OCI-LY1 (cell line): ENCODE data around the gene ZSCAN31.

ENCODE experiments used
- H2AFZ ChIP-seq: fragments of 200-600 bp; sonication (generic), shearing (Covaris generic); 2 replicates; pipeline ENCODE4 v1.6.0; 2014; ENCODE audit warnings: antibody characterized with exemption, mild to moderate bottlenecking, low read length
- H3F3A ChIP-seq: fragments of 200-600 bp; sonication (generic), shearing (Covaris generic); 2 replicates; pipeline ENCODE4 v1.6.0; 2014; ENCODE audit warnings: mild to moderate bottlenecking, antibody characterized with exemption, low read length, moderate library complexity; ENCODE audit not compliant: insufficient read depth
- H3K27ac ChIP-seq: fragments of 200-600 bp; sonication (generic); 2 replicates; pipeline ENCODE4 v1.5.1; 2014; ENCODE audit warnings: low read length, mixed run types, mild to moderate bottlenecking, low read depth; ENCODE audit not compliant: poor library complexity, severe bottlenecking
- H3K27me3 ChIP-seq: fragments of 200-600 bp; sonication (generic); 2 replicates; pipeline ENCODE4 v1.6.0; 2014; ENCODE audit warnings: antibody characterized with exemption, mild to moderate bottlenecking, low read length, moderate library complexity; ENCODE audit not compliant: insufficient read depth
- H3K36me3 ChIP-seq: fragments of 200-600 bp; sonication (generic); 2 replicates; pipeline ENCODE4 v1.6.1; 2014; ENCODE audit warnings: mild to moderate bottlenecking, antibody characterized with exemption, low read length, moderate library complexity, mixed read lengths; ENCODE audit not compliant: insufficient read depth
- H3K4me1 ChIP-seq: fragments of 200-600 bp; sonication (generic); 2 replicates; pipeline ENCODE4 v1.5.1; 2014; ENCODE audit warnings: mild to moderate bottlenecking, low read length, moderate library complexity; ENCODE audit not compliant: insufficient read depth, severe bottlenecking
- H3K4me2 ChIP-seq: fragments of 200-600 bp; sonication (generic), shearing (Covaris generic); 2 replicates; pipeline ENCODE4 v1.6.1; 2014; ENCODE audit warnings: low read length
- H3K4me3 ChIP-seq: fragments of 200-600 bp; sonication (generic); 2 replicates; pipeline ENCODE4 v1.5.1; 2014; ENCODE audit warnings: low read length, low read depth, mild to moderate bottlenecking, mixed read lengths; ENCODE audit not compliant: poor library complexity, severe bottlenecking
- H3K79me2 ChIP-seq: fragments of 200-600 bp; shearing (Covaris generic); 2 replicates; pipeline ENCODE4 v1.6.1; 2016; ENCODE audit warnings: mixed run types, low read length, mixed read lengths; ENCODE audit not compliant: insufficient read depth
- H3K9ac ChIP-seq: fragments of 200-600 bp; sonication (generic), shearing (Covaris generic); 2 replicates; pipeline ENCODE4 v1.6.1; 2014; ENCODE audit warnings: mild to moderate bottlenecking, low read length, mixed read lengths
- H3K9me2 ChIP-seq: fragments of 200-600 bp; sonication (generic), shearing (Covaris generic); 2 replicates; pipeline ENCODE4 v1.6.1; 2014; ENCODE audit warnings: low read depth, mild to moderate bottlenecking, low read length, mixed read lengths
- H3K9me3 ChIP-seq: fragments of 200-600 bp; shearing (Covaris generic); 2 replicates; pipeline ENCODE4 v1.6.1; 2014; ENCODE audit warnings: low read length, mixed read lengths
- H4K20me1 ChIP-seq: fragments of 200-600 bp; sonication (generic), shearing (Covaris generic); 2 replicates; pipeline ENCODE4 v1.6.0; 2016; ENCODE audit warnings: mild to moderate bottlenecking, low read length; ENCODE audit not compliant: insufficient read depth
- CTCF ChIP-seq: fragments of 200-600 bp; sonication (generic), shearing (Covaris generic); IDR thresholded peaks from 2 replicates; pipeline ENCODE4 v1.5.1; 2017; ENCODE audit warnings: mild to moderate bottlenecking, antibody characterized with exemption, low read length, moderate library complexity, mixed read lengths
- EZH2 ChIP-seq: fragments of 200-600 bp; sonication (generic), shearing (Covaris generic); IDR thresholded peaks from 2 replicates; pipeline ENCODE4 v1.8.0; 2017; ENCODE audit warnings: borderline replicate concordance, mixed run types, mild to moderate bottlenecking, antibody characterized with exemption, low read length, moderate library complexity, mixed read lengths

Gene ZSCAN31

GRCh38 chr6:28355743-28356665, 20.1 kb upstream of the ZSCAN31 start:
- Histone ChIP-seq H3K9me3 (peaks cover 8% of the 10 kb centered on the region; the same call in 1 of the 2 replicates), H3K4me1 (peaks cover 18% of the 10 kb centered on the region), H3K4me2 (peak overlapping the region; percentile 86), H3K9ac (peak overlapping the region; percentile 70), H3K27ac (peak overlapping the region; percentile 31), H4K20me1 (no peaks in the 10 kb centered on the region), H3F3A (no peaks in the 10 kb centered on the region), H3K79me2 (peaks cover 7% of the 10 kb centered on the region; the same call in 1 of the 2 replicates), H2AFZ (no peak overlapping the region), H3K27me3 (no peaks in the 10 kb centered on the region), H3K9me2 (no peaks in the 10 kb centered on the region), H3K36me3 (peaks cover 27% of the 10 kb centered on the region), H3K4me3 (peak overlapping the region; percentile 64)
- TF ChIP-seq EZH2 (no peak), CTCF (peak; percentile 80)

- Histone ChIP-seq H3K4me2 (peak overlapping the region; percentile 86; the same call in 1 of the 2 replicates), H3K4me3 (no peak overlapping the region), H3K9ac (no peak overlapping the region; the same call in 1 of the 2 replicates), H3K4me1 (peaks cover 26% of the 10 kb centered on the region), H2AFZ (no peak overlapping the region), H3K36me3 (peaks cover 20% of the 10 kb centered on the region), H3K79me2 (peaks cover 16% of the 10 kb centered on the region), H3K27ac (no peak overlapping the region), H3F3A (no peaks in the 10 kb centered on the region), H3K9me2 (no peaks in the 10 kb centered on the region), H3K9me3 (peaks cover 8% of the 10 kb centered on the region; the same call in 1 of the 2 replicates), H4K20me1 (no peaks in the 10 kb centered on the region), H3K27me3 (no peaks in the 10 kb centered on the region)
- TF ChIP-seq CTCF (no peak), EZH2 (no peak)
Observed at GRCh38 chr6:28354688-28355554, 19.0 kb upstream of the ZSCAN31 start.

GRCh38 chr6:28353981-28354676, 18.2 kb upstream of the ZSCAN31 start:
- H3K4me2 ChIP-seq, result no peak overlapping the region
- peaks cover 30% of the 10 kb centered on the region for H3K4me1 ChIP-seq
- H3K9me3 ChIP-seq, result peaks cover 8% of the 10 kb centered on the region; the same call in 1 of the 2 replicates
- TF ChIP-seq CTCF (no peak), EZH2 (no peak)
- no peak overlapping the region for H3K9ac ChIP-seq
- H3K36me3 ChIP-seq, result peaks cover 20% of the 10 kb centered on the region
- H3K9me2 ChIP-seq, result no peaks in the 10 kb centered on the region
- no peak overlapping the region for H3K27ac ChIP-seq
- no peak overlapping the region for H3K4me3 ChIP-seq
- no peaks in the 10 kb centered on the region for H3F3A ChIP-seq
- no peak overlapping the region for H2AFZ ChIP-seq
- H3K27me3 ChIP-seq, result no peaks in the 10 kb centered on the region
- no peaks in the 10 kb centered on the region for H4K20me1 ChIP-seq
- H3K79me2 ChIP-seq, result peaks cover 16% of the 10 kb centered on the region
